Fibroblast of pulmonary artery (primary cell): Measurements from ENCODE around the gene MARCHF3.
"Not testable (repeated sequence)": the region's sequence is repeated elsewhere in the genome, so short reads cannot be mapped to it uniquely, and the experiment has no call there.

Source experiments
- DNase-seq: peaks from one replicate; pipeline ENCODE4 v3.0.0-alpha.2; 2010; ENCODE audit warnings: low read depth
- H3K4me3 ChIP-seq: replicated peaks from 2 replicates; pipeline ENCODE4 v1.5.1; 2011; ENCODE audit warnings: low read depth, mild to moderate bottlenecking, control low read depth, low read length, moderate library complexity
- CTCF ChIP-seq: IDR thresholded peaks from 2 replicates; pipeline ENCODE4 v1.5.1; 2011; ENCODE audit warnings: mild to moderate bottlenecking, control low read depth, low read length, inconsistent platforms; ENCODE audit errors: missing control alignments

The MARCHF3 gene

GRCh38 chr5:127006744-127007143, 23.6 kb downstream of the MARCHF3 start:
- DNase-seq: peak; percentile 49
- H3K4me3 ChIP-seq: no peak overlapping the region
- no peak for TF ChIP-seq CTCF

- not testable (repeated sequence) for DNase-seq
Observed at GRCh38 chr5:127005282-127005681, 25.1 kb downstream of the MARCHF3 start.

GRCh38 chr5:127004721-127005120, 25.6 kb downstream of the MARCHF3 start:
- no peak overlapping the region for H3K4me3 ChIP-seq
- TF ChIP-seq CTCF: no peak
- no peak for DNase-seq

More at GRCh38 chr5:127005282-127005681, 25.1 kb downstream of the MARCHF3 start:
- H3K4me3 ChIP-seq: not testable (repeated sequence)

- no peak for DNase-seq
- no peak for TF ChIP-seq CTCF
- no peak overlapping the region for H3K4me3 ChIP-seq
Observed at GRCh38 chr5:127003798-127004495, 26.4 kb downstream of the MARCHF3 start.

- no peak overlapping the region for H3K4me3 ChIP-seq
- TF ChIP-seq CTCF: no peak
- DNase-seq: peak; percentile 82
Observed at GRCh38 chr5:127002390-127002789, 28.0 kb downstream of the MARCHF3 start.

GRCh38 chr5:127001621-127002296, 28.6 kb downstream of the MARCHF3 start:
- H3K4me3 ChIP-seq: no peak overlapping the region
- peak; percentile 88 for DNase-seq
- TF ChIP-seq CTCF: no peak

- TF ChIP-seq CTCF: no peak
- no peak overlapping the region for H3K4me3 ChIP-seq
- DNase-seq: no peak
Observed at GRCh38 chr5:126998895-126999570, 31.3 kb downstream of the MARCHF3 start.
